H1 (cell line): ENCODE results near the gene SLC25A52.

Experiments
- ATF2 ChIP-seq: IDR thresholded peaks from 2 replicates; pipeline ENCODE4 v1.6.1; 2012; ENCODE audit warnings: low read length, inconsistent platforms
- CHD2 ChIP-seq: IDR thresholded peaks from 2 replicates; pipeline ENCODE4 v1.6.1; 2012; ENCODE audit warnings: low read length, improper control_type of control experiment
- JUND ChIP-seq: IDR thresholded peaks from 2 replicates; pipeline ENCODE4 v1.6.1; 2011; ENCODE audit warnings: mild to moderate bottlenecking, improper control_type of control experiment, low read length
- TAF1 ChIP-seq: IDR thresholded peaks from 2 replicates; pipeline ENCODE4 v1.6.1; 2011; ENCODE audit warnings: mild to moderate bottlenecking, low read depth, low read length
- YY1 ChIP-seq: IDR thresholded peaks from 2 replicates; pipeline ENCODE4 v1.6.1; 2011; ENCODE audit warnings: low read depth, mild to moderate bottlenecking, low read length
- TF ChIP-seq, protein P1 (sequence below), 3 experiments: IDR thresholded peaks; 1 replicate in 2 of 3; 2 replicates in 1 of 3; pipeline versions ENCODE4 v1.5.1 to v1.6.1; 2011; ENCODE audit warnings: low read length in 3 of 3, mild to moderate bottlenecking in 3 of 3, inconsistent platforms in 2 of 3, low read depth in 1 of 3, moderate library complexity in 1 of 3; ENCODE audit not compliant: insufficient read depth in 1 of 3; ENCODE audit errors: control extremely low read depth in 1 of 3

- TF ChIP-seq, protein P1, sequence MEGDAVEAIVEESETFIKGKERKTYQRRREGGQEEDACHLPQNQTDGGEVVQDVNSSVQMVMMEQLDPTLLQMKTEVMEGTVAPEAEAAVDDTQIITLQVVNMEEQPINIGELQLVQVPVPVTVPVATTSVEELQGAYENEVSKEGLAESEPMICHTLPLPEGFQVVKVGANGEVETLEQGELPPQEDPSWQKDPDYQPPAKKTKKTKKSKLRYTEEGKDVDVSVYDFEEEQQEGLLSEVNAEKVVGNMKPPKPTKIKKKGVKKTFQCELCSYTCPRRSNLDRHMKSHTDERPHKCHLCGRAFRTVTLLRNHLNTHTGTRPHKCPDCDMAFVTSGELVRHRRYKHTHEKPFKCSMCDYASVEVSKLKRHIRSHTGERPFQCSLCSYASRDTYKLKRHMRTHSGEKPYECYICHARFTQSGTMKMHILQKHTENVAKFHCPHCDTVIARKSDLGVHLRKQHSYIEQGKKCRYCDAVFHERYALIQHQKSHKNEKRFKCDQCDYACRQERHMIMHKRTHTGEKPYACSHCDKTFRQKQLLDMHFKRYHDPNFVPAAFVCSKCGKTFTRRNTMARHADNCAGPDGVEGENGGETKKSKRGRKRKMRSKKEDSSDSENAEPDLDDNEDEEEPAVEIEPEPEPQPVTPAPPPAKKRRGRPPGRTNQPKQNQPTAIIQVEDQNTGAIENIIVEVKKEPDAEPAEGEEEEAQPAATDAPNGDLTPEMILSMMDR (IDR thresholded peaks at IDR 0.05; ENCODE audit: control extremely low read depth in 1 of 3, insufficient read depth in 1 of 3, low read depth in 1 of 3, low read length in 3 of 3) = no peak
- no peak for TF ChIP-seq ATF2
- TF ChIP-seq YY1 = no peak
- TF ChIP-seq TAF1 = no peak
- no peak for TF ChIP-seq CHD2
- TF ChIP-seq JUND = no peak
These were observed 14.3 kb upstream of the SLC25A52 start for GRCh38 chr18:31774962-31775361.
